SKM-1 (cell line): ENCODE data around the gene PDCD4.

Source experiments
- DNase-seq: peaks from one replicate; lab custom pipeline; 2025; ENCODE audit not compliant: unreplicated experiment; lab: John Stamatoyannopoulos, UW

The PDCD4 gene

GRCh38 chr10:110841767-110842267 lies 29.9 kb upstream of the PDCD4 start:
- no peak for DNase-seq

GRCh38 chr10:110842326-110842904 lies 29.3 kb upstream of the PDCD4 start:
- no peak for DNase-seq

- no peak for DNase-seq
These were observed 28.7 kb upstream of the PDCD4 start for GRCh38 chr10:110843031-110843430.

GRCh38 chr10:110843796-110844616 lies 27.7 kb upstream of the PDCD4 start:
- DNase-seq: no peak

GRCh38 chr10:110844617-110844881 lies 27.2 kb upstream of the PDCD4 start:
- no peak for DNase-seq

- no peak for DNase-seq
These were observed 26.5 kb upstream of the PDCD4 start for GRCh38 chr10:110845192-110845755.

- no peak for DNase-seq
These were observed 25.7 kb upstream of the PDCD4 start for GRCh38 chr10:110845756-110846620.

- DNase-seq: no peak
These were observed 24.4 kb upstream of the PDCD4 start for GRCh38 chr10:110847374-110847773.

GRCh38 chr10:110848106-110848505 lies 23.6 kb upstream of the PDCD4 start:
- no peak for DNase-seq

- DNase-seq: no peak
These were observed 21.6 kb upstream of the PDCD4 start for GRCh38 chr10:110850099-110850498.

- peak; percentile 50 for DNase-seq
These were observed 20.6 kb upstream of the PDCD4 start for GRCh38 chr10:110851020-110851612.

GRCh38 chr10:110852255-110852896 lies 19.4 kb upstream of the PDCD4 start:
- DNase-seq: no peak

GRCh38 chr10:110852947-110853346 lies 18.8 kb upstream of the PDCD4 start:
- DNase-seq: no peak

- no peak for DNase-seq
These were observed 17.7 kb upstream of the PDCD4 start for GRCh38 chr10:110853921-110854605.

- no peak for DNase-seq
These were observed 14.2 kb upstream of the PDCD4 start for GRCh38 chr10:110857265-110858171.

- no peak for DNase-seq
These were observed 13.3 kb upstream of the PDCD4 start for GRCh38 chr10:110858297-110858934.

- peak; percentile 74 for DNase-seq
These were observed 12.3 kb upstream of the PDCD4 start for GRCh38 chr10:110859206-110859972.

- DNase-seq: peak; percentile 87
These were observed 11.8 kb upstream of the PDCD4 start for GRCh38 chr10:110859973-110860376.
